Measurements from ENCODE around the gene POLR1E.

GRCh38 chr9:37498457-37498856 is 12.7 kb downstream of the POLR1E start:
- TF ChIP-seq, protein P1, sequence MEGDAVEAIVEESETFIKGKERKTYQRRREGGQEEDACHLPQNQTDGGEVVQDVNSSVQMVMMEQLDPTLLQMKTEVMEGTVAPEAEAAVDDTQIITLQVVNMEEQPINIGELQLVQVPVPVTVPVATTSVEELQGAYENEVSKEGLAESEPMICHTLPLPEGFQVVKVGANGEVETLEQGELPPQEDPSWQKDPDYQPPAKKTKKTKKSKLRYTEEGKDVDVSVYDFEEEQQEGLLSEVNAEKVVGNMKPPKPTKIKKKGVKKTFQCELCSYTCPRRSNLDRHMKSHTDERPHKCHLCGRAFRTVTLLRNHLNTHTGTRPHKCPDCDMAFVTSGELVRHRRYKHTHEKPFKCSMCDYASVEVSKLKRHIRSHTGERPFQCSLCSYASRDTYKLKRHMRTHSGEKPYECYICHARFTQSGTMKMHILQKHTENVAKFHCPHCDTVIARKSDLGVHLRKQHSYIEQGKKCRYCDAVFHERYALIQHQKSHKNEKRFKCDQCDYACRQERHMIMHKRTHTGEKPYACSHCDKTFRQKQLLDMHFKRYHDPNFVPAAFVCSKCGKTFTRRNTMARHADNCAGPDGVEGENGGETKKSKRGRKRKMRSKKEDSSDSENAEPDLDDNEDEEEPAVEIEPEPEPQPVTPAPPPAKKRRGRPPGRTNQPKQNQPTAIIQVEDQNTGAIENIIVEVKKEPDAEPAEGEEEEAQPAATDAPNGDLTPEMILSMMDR (IDR thresholded peaks at IDR 0.05; ENCODE audit: low read depth, low read length, poor library complexity, severe bottlenecking) = no peak
- no peak for TF ChIP-seq EZH2phosphoT487 (IDR thresholded peaks at IDR 0.05; ENCODE audit: borderline replicate concordance, low read length)
